K562 (cell line): ENCODE measurements around the gene TMEM158. TPM values are rescaled to one million over a fixed set of nuclear protein-coding genes. Genes with fewer than 3 reads are reported as not detected.
A peak's percentile ranks its signal among the peaks of the same experiment; 100 is the strongest.

Experiments
- ADNP ChIP-seq: fragments of 200-800 bp; sonication (Bioruptor generic); IDR thresholded peaks from 2 replicates; pipeline ENCODE4 v1.6.1; 2016; ENCODE audit warnings: missing genetic modification characterization, missing compliant biosample characterization
- ATF3 ChIP-seq, 2 experiments: fragments of 450-650 bp in 1 of 2; sonication (generic) in 1 of 2; formaldehyde crosslinking in 1 of 2; IDR thresholded peaks in 1 of 2; conservative IDR thresholded peaks in 1 of 2; 2 replicates each; pipeline versions ENCODE4 v1.6.1 to v1.8.1; 2016 to 2023; ENCODE audit warnings: mild to moderate bottlenecking in 2 of 2, moderate library complexity in 2 of 2, inconsistent platforms in 1 of 2, missing genetic modification reagents in 1 of 2
- ERF ChIP-seq: fragments of 450-650 bp; formaldehyde crosslinking; IDR thresholded peaks from 2 replicates; pipeline ENCODE4 v1.4.0; 2020; ENCODE audit warnings: mild to moderate bottlenecking, mixed read lengths
- GABPA ChIP-seq: fragments of 200-800 bp; sonication (Bioruptor generic); conservative IDR thresholded peaks from 2 replicates; pipeline ENCODE4 v1.6.1; 2016; ENCODE audit warnings: low read depth, missing genetic modification characterization, missing compliant biosample characterization
- HINFP ChIP-seq: fragments of 450-650 bp; conservative IDR thresholded peaks from 2 replicates; pipeline ENCODE4 v1.6.1; 2016; ENCODE audit warnings: missing genetic modification characterization, low read depth, mild to moderate bottlenecking, control low read depth, missing compliant biosample characterization
- MEF2D ChIP-seq: conservative IDR thresholded peaks from 2 replicates; pipeline ENCODE4 v1.6.1; 2016; ENCODE audit warnings: low read depth, missing genetic modification characterization, missing compliant biosample characterization
- NR0B1 ChIP-seq: fragments of 450-650 bp; IDR thresholded peaks from one replicate; pipeline ENCODE4 v1.6.1; 2018; ENCODE audit warnings: mild to moderate bottlenecking, moderate library complexity; ENCODE audit not compliant: partially characterized antibody
- PHF8 ChIP-seq: fragments of 200-600 bp; sonication (generic); IDR thresholded peaks from 2 replicates; pipeline ENCODE4 v1.6.1; 2012; ENCODE audit warnings: mixed run types, mild to moderate bottlenecking, inconsistent platforms, low read length, moderate library complexity, borderline replicate concordance
- PKNOX1 ChIP-seq: fragments of 450-650 bp; IDR thresholded peaks from 2 replicates; pipeline ENCODE4 v1.6.1; 2016
- PPARD ChIP-seq: fragments of 250-450 bp; sonication (Bioruptor Pico); IDR thresholded peaks from 2 replicates; pipeline ENCODE4 v1.8.0; 2022; ENCODE audit warnings: inconsistent platforms, mild to moderate bottlenecking, moderate library complexity
- PRDM10 ChIP-seq: fragments of 450-650 bp; IDR thresholded peaks from 2 replicates; pipeline ENCODE4 v1.6.1; 2018; ENCODE audit not compliant: partially characterized antibody
- PYGO2 ChIP-seq: fragments of 450-650 bp; IDR thresholded peaks from 2 replicates; pipeline ENCODE4 v1.6.1; 2016; ENCODE audit warnings: mild to moderate bottlenecking, missing genetic modification characterization, moderate library complexity, missing compliant biosample characterization
- SMARCE1 ChIP-seq: fragments of 450-650 bp; IDR thresholded peaks from 2 replicates; pipeline ENCODE4 v1.7.1; 2016; ENCODE audit warnings: mild to moderate bottlenecking
- TAL1 ChIP-seq: fragments of 450-650 bp; IDR thresholded peaks from 2 replicates; pipeline ENCODE4 v1.6.1; 2016; ENCODE audit warnings: mild to moderate bottlenecking
- ZNF140 ChIP-seq: fragments of 250-450 bp; sonication (Bioruptor Pico); IDR thresholded peaks from 2 replicates; pipeline ENCODE4 v1.8.0; 2021; ENCODE audit warnings: moderate library complexity, mild to moderate bottlenecking, inconsistent platforms
- ZNF280B ChIP-seq: fragments of 250-450 bp; sonication (Bioruptor Pico); IDR thresholded peaks from 2 replicates; pipeline ENCODE4 v1.5.1; 2021; ENCODE audit warnings: mild to moderate bottlenecking
- ZNF644 ChIP-seq: fragments of 200-800 bp; sonication (Bioruptor generic); IDR thresholded peaks from 2 replicates; pipeline ENCODE4 v1.6.1; 2016; ENCODE audit warnings: low read depth, missing genetic modification characterization, missing compliant biosample characterization
- ZSCAN32 ChIP-seq: fragments of 450-650 bp; formaldehyde crosslinking; IDR thresholded peaks from 2 replicates; pipeline ENCODE4 v1.4.0; 2020; ENCODE audit warnings: mild to moderate bottlenecking, moderate library complexity
- polyA plus RNA-seq, 8 experiments: library from polyadenylated mRNA; depleted of rRNA in 4 of 8; stranded (reverse) in 5 of 8; unstranded in 3 of 8; fragments of >200 nt; fragmentation: Nextera tagmentation in 2 of 8; fragmentation: Illumina TruSeq in 1 of 8; extraction: Ambion mirVana in 2 of 8; extraction: Trizol in 1 of 8; gene quantifications; 2 replicates each; pipeline versions ENCODE4 v1.2.1 to v1.2.3, GENCODE V29; 2011 to 2014; ENCODE audit warnings: inconsistent platforms in 1 of 8, missing spikeins in 1 of 8
- total RNA-seq, 7 experiments: library from RNA; depleted of rRNA in 6 of 7; stranded (reverse); fragments of >200 nt in 6 of 7; fragmentation: Illumina TruSeq in 2 of 7; extraction: Trizol in 2 of 7; gene quantifications; 2 replicates each; pipeline versions ENCODE4 v1.2.1 to v1.2.3, GENCODE V29; 2011 to 2021; ENCODE audit warnings: low replicate concordance in 1 of 7

TMEM158 gene
- total and polyA plus RNA-seq, 9 of the 15 experiments (the other 6 are each of a cell fraction or from before 2014, with no cell fraction given): 2.2 to 46.5 (median 8.4) TPM

- TF ChIP-seq NR0B1 (no peak), PKNOX1 (peak; percentile 72), ZNF140 (CRISPR knock-in tag) (no peak), GABPA (tag) (no peak), MEF2D (tag) (peak; percentile 92), ADNP (tag) (peak; percentile 51; the same call in 1 of the 2 replicates), HINFP (no peak; the same call in 1 of the 2 replicates), SMARCE1 (peak; percentile 90), PRDM10 (peak; percentile 34), PYGO2 (tag) (no peak), ATF3 (IDR thresholded peaks at IDR 0.05) (peak; percentile 84), ATF3 (CRISPR knock-in tag; conservative IDR thresholded peaks at IDR 0.05) (no peak), PPARD (no peak), PHF8 (no peak), ZNF644 (tag) (no peak), ZNF280B (CRISPR knock-in tag) (no peak), ERF (CRISPR knock-in tag) (no peak), ZSCAN32 (no peak), TAL1 (peak; percentile 51; the same call in 1 of the 2 replicates)
Measured at GRCh38 chr3:45269952-45270351, 43.9 kb upstream of the TMEM158 start (continued).
